Measurements from ENCODE around the gene TEX261. TPM values are rescaled to one million over a fixed set of nuclear protein-coding genes. Genes with fewer than 3 reads are reported as not detected.

The TEX261 gene
- total RNA-seq, 4 donors from 2014 or later, result 13.2 to 35.1 (median 30.3) TPM

DNA sequence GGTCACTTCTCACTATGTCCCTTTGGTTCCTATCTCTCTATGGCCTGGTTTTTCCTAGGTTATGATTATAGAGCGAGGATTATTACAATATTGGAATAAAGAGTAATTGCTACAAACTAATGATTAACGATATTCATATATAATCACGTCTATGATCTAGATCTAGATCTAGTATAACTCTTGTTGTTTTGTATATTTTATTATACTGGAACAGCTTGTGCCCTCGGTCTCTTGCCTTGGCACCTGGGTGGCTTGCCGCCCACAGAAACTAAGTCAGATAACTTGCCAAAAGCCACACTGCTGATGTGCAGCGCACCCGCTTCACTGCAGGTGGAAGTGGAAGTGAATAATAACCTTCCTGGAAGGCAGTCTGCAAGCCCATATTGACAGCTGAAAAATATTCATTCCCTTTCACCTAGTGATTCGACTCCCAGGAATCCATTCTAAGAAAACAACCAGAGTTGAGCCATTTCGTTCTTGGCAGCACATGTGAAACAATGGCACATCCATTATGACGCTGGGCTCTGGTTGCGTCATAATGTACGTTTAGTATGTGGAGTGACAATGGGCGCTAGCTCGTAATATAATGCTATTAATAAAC is 17.0 kb downstream of the TEX261 start:
- Histone ChIP-seq H3K27me3 (no peaks in the 10 kb centered on the region), H3K4me1 (peaks cover 4 to 11% (median 9%) of the 10 kb centered on the region in 4 donors), H3K36me3 (no peaks in the 10 kb centered on the region), H3K27ac (peak overlapping the region; percentile 75 to 89 (median 80)), H3K9me3 (no peaks in the 10 kb centered on the region), H3K4me3 (peak overlapping the region; percentile 46 to 65 (median 58))
- DNase-seq, result peak in 2 of 3 donors; percentile 43 to 78
- TF ChIP-seq POLR2A (IDR thresholded peaks at IDR 0.05), result no peak
- no peak for TF ChIP-seq CTCF (IDR thresholded peaks at IDR 0.05)

GRCh38 chr2:70975237-70975636 is 19.4 kb downstream of the TEX261 start:
- H3K27ac ChIP-seq, result no peak overlapping the region
- no peaks in the 10 kb centered on the region for H3K27me3 ChIP-seq
- no peak for DNase-seq
- TF ChIP-seq CTCF (IDR thresholded peaks at IDR 0.05), result no peak
- TF ChIP-seq POLR2A (IDR thresholded peaks at IDR 0.05), result no peak
- no peaks in the 10 kb centered on the region for H3K36me3 ChIP-seq
- no peak overlapping the region for H3K4me3 ChIP-seq
- no peaks in the 10 kb centered on the region for H3K9me3 ChIP-seq
- peaks cover 4 to 11% (median 9%) of the 10 kb centered on the region in 4 donors for H3K4me1 ChIP-seq

DNA sequence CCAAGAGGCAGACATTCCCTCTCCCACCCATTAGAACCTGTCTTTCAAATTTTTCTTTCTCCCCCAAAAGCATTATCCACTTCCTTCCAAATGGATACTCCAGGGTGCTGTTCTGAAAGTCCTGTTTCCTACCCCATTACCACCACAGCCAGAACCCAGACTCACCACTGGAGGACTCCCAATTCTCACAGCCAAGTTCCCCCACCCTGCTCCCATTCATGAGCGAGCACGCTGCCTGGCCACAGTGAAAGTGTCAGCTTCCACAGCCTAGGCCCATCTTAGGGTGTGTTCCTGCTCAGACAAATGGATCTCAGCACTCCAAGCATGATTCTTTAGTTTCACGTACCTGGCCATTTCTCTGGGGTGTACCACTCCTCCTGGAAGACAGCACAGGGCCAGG is 20.1 kb downstream of the TEX261 start:
- Histone ChIP-seq H3K4me1 (peaks cover 4 to 11% (median 9%) of the 10 kb centered on the region in 4 donors), H3K27me3 (no peaks in the 10 kb centered on the region), H3K27ac (no peak overlapping the region), H3K36me3 (no peaks in the 10 kb centered on the region), H3K9me3 (no peaks in the 10 kb centered on the region), H3K4me3 (no peak overlapping the region)
- TF ChIP-seq CTCF (IDR thresholded peaks at IDR 0.05), result no peak
- TF ChIP-seq POLR2A (IDR thresholded peaks at IDR 0.05), result no peak
- no peak for DNase-seq

DNA sequence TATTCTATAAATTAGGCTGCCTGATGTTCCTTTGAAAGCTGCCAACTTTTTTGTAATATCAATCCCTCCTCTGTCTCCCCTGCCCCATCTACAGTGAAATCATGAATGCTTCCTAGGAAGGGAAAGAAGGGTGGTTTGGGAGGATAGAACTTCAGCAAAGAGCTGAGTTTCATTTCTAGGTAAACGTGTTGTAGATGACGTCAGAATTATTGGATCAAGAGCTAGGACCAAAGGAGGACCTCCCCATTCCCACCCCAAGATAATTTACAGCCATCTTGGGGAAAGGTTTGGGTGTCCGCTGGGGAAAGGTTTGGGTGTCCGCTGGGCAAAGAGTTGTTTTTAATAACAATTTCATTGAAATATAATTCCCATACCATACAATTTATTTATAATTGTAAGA is 27.5 kb downstream of the TEX261 start:
- peaks cover 0 to 10% (median 3%) of the 10 kb centered on the region in 4 donors for H3K4me1 ChIP-seq
- no peak overlapping the region for H3K4me3 ChIP-seq
- no peak overlapping the region for H3K27ac ChIP-seq
- H3K27me3 ChIP-seq, result peaks cover 0 to 6% of the 10 kb centered on the region in 2 donors
- DNase-seq, result peak in 1 of 3 donors; percentile 4
- TF ChIP-seq POLR2A (IDR thresholded peaks at IDR 0.05), result no peak
- no peak for TF ChIP-seq CTCF (IDR thresholded peaks at IDR 0.05)
- H3K36me3 ChIP-seq, result no peaks in the 10 kb centered on the region
- H3K9me3 ChIP-seq, result no peaks in the 10 kb centered on the region

DNA sequence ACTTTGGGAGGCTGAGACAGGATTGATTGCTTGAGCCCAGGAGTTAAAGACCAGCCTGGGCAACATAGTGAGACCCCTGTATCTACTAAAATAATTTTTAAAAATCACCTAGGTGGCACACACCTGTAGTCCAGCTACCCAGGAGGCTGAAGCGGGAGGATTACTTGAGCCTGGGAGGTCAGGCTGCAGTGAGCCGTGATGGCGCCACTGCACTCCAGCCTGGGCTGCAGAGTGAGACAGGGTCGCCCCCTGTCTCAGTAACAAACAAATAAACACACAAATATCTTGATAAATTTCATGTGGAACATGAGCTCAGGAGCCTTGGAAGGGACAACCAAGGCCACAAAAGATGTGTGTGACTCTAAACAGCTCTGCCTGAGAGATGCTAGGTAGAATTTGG is 28.0 kb downstream of the TEX261 start:
- H3K9me3 ChIP-seq, result no peaks in the 10 kb centered on the region
- no peaks in the 10 kb centered on the region for H3K36me3 ChIP-seq
- H3K27me3 ChIP-seq, result peaks cover 0 to 6% of the 10 kb centered on the region in 2 donors
- peak in 1 of 3 donors; percentile 8 for DNase-seq
- no peak overlapping the region for H3K4me3 ChIP-seq
- TF ChIP-seq CTCF (IDR thresholded peaks at IDR 0.05), result no peak
- no peak for TF ChIP-seq POLR2A (IDR thresholded peaks at IDR 0.05)
- H3K4me1 ChIP-seq, result peaks cover 0 to 10% (median 3%) of the 10 kb centered on the region in 4 donors
- H3K27ac ChIP-seq, result no peak overlapping the region

All from Peyer's patch (tissue), 4 donors.